ENCODE measurements around the gene FREY1. TPM values are rescaled to one million over a fixed set of nuclear protein-coding genes. Genes with fewer than 3 reads are reported as not detected.

FREY1 gene
- total and polyA plus RNA-seq, 9 of the 15 experiments (the other 6 are each of a cell fraction or from before 2014, with no cell fraction given), result 0.25 to 1.5 (median 1.1) TPM; not detected in 5

DNA sequence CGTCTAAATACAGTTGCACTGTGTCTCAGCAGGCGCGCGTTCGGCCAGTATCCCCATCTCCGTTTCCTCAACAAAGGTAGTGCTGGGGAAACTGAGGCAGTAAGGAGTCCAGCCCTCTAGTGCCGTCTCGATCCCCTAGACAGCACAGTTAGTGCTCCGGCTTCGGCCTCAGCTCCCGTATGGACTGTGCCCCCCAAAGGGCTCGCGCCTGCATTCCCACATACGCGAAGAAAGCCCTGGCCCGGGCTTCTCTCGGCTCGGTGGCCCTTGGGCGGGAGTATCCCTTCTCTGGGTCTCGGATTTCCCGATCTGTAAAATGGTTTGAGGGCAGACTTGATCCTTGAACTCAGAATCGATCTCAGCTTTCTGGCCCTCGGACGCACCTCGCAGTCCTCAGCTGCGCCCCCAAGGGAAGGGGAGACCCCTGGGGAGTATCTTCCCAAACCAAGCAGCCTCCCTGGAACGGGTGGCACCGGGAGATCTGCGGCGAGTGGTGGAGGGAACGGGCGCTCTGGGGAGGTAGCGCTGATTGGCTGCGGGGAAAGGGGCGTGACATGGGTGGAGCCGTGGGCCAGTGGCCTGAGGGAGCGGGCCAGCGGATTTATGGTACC is 11.4 kb upstream of the FREY1 start (continued):
- TF ChIP-seq, protein P1, sequence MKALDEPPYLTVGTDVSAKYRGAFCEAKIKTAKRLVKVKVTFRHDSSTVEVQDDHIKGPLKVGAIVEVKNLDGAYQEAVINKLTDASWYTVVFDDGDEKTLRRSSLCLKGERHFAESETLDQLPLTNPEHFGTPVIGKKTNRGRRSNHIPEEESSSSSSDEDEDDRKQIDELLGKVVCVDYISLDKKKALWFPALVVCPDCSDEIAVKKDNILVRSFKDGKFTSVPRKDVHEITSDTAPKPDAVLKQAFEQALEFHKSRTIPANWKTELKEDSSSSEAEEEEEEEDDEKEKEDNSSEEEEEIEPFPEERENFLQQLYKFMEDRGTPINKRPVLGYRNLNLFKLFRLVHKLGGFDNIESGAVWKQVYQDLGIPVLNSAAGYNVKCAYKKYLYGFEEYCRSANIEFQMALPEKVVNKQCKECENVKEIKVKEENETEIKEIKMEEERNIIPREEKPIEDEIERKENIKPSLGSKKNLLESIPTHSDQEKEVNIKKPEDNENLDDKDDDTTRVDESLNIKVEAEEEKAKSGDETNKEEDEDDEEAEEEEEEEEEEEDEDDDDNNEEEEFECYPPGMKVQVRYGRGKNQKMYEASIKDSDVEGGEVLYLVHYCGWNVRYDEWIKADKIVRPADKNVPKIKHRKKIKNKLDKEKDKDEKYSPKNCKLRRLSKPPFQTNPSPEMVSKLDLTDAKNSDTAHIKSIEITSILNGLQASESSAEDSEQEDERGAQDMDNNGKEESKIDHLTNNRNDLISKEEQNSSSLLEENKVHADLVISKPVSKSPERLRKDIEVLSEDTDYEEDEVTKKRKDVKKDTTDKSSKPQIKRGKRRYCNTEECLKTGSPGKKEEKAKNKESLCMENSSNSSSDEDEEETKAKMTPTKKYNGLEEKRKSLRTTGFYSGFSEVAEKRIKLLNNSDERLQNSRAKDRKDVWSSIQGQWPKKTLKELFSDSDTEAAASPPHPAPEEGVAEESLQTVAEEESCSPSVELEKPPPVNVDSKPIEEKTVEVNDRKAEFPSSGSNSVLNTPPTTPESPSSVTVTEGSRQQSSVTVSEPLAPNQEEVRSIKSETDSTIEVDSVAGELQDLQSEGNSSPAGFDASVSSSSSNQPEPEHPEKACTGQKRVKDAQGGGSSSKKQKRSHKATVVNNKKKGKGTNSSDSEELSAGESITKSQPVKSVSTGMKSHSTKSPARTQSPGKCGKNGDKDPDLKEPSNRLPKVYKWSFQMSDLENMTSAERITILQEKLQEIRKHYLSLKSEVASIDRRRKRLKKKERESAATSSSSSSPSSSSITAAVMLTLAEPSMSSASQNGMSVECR (CRISPR knock-in tag; IDR thresholded peaks at IDR 0.05), result peak; percentile 18
- peak; percentile 67 for TF ChIP-seq SUPT5H (IDR thresholded peaks at IDR 0.05)
- TF ChIP-seq, protein P2, sequence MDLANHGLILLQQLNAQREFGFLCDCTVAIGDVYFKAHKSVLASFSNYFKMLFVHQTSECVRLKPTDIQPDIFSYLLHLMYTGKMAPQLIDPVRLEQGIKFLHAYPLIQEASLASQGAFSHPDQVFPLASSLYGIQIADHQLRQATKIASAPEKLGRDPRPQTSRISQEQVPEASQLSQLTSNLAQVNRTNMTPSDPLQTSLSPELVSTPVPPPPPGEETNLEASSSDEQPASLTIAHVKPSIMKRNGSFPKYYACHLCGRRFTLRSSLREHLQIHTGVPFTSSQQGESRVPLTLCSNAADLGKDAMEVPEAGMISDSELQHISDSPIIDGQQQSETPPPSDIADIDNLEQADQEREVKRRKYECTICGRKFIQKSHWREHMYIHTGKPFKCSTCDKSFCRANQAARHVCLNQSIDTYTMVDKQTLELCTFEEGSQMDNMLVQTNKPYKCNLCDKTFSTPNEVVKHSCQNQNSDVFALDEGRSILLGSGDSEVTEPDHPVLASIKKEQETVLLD (IDR thresholded peaks at IDR 0.05), result no peak
- 0 out of 2 replicates have a peak, but pooled peaks have one; percentile 26 for TF ChIP-seq PML (IDR thresholded peaks at IDR 0.05; ENCODE audit: low read length)
- 0 out of 2 replicates have a peak, but pooled peaks have one; percentile 12 for TF ChIP-seq DPF2 (IDR thresholded peaks at IDR 0.05)
- 0 out of 2 replicates have a peak, but pooled peaks have one; percentile 34 for TF ChIP-seq HDAC2 (IDR thresholded peaks at IDR 0.05)
- no peak for TF ChIP-seq CEBPG (CRISPR knock-in tag; IDR thresholded peaks at IDR 0.05)
- no peak for TF ChIP-seq CEBPG (tag; conservative IDR thresholded peaks at IDR 0.05 in 1 of 2, IDR thresholded peaks at IDR 0.05 in 1 of 2)
- TF ChIP-seq, protein P3, sequence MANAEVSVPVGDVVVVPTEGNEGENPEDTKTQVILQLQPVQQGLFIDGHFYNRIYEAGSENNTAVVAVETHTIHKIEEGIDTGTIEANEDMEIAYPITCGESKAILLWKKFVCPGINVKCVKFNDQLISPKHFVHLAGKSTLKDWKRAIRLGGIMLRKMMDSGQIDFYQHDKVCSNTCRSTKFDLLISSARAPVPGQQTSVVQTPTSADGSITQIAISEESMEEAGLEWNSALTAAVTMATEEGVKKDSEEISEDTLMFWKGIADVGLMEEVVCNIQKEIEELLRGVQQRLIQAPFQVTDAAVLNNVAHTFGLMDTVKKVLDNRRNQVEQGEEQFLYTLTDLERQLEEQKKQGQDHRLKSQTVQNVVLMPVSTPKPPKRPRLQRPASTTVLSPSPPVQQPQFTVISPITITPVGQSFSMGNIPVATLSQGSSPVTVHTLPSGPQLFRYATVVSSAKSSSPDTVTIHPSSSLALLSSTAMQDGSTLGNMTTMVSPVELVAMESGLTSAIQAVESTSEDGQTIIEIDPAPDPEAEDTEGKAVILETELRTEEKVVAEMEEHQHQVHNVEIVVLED (CRISPR knock-in tag; IDR thresholded peaks at IDR 0.05), result no peak
- TF ChIP-seq SP1 (CRISPR knock-in tag; IDR thresholded peaks at IDR 0.05), result peak; percentile 12; the same call in 1 of the 2 replicates
- TF ChIP-seq TOE1 (IDR thresholded peaks at IDR 0.05; ENCODE audit: borderline replicate concordance), result no peak
- 0 out of 2 replicates have a peak, but pooled peaks have one; percentile 29 for TF ChIP-seq TOE1 (CRISPR knock-in tag; IDR thresholded peaks at IDR 0.05; ENCODE audit: borderline replicate concordance, low read depth)
- peak; percentile 80; the same call in 1 of the 2 replicates for TF ChIP-seq FOXP1 (CRISPR knock-in tag; IDR thresholded peaks at IDR 0.05)
- TF ChIP-seq, protein P4, sequence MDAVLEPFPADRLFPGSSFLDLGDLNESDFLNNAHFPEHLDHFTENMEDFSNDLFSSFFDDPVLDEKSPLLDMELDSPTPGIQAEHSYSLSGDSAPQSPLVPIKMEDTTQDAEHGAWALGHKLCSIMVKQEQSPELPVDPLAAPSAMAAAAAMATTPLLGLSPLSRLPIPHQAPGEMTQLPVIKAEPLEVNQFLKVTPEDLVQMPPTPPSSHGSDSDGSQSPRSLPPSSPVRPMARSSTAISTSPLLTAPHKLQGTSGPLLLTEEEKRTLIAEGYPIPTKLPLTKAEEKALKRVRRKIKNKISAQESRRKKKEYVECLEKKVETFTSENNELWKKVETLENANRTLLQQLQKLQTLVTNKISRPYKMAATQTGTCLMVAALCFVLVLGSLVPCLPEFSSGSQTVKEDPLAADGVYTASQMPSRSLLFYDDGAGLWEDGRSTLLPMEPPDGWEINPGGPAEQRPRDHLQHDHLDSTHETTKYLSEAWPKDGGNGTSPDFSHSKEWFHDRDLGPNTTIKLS (IDR thresholded peaks at IDR 0.05; ENCODE audit: borderline replicate concordance, low read depth), result no peak

Measured in K562 (cell line).